ENCODE results near the gene FBLN1. TPM values are rescaled to one million over a fixed set of nuclear protein-coding genes. Genes with fewer than 3 reads are reported as not detected.

FBLN1 gene
- polyA plus RNA-seq, 1 donor, result 135 TPM

GRCh38 chr22:45504373-45505341 is 2.0 kb downstream of the FBLN1 start:
- no peak for DNase-seq (ENCODE audit: low read depth)

DNA sequence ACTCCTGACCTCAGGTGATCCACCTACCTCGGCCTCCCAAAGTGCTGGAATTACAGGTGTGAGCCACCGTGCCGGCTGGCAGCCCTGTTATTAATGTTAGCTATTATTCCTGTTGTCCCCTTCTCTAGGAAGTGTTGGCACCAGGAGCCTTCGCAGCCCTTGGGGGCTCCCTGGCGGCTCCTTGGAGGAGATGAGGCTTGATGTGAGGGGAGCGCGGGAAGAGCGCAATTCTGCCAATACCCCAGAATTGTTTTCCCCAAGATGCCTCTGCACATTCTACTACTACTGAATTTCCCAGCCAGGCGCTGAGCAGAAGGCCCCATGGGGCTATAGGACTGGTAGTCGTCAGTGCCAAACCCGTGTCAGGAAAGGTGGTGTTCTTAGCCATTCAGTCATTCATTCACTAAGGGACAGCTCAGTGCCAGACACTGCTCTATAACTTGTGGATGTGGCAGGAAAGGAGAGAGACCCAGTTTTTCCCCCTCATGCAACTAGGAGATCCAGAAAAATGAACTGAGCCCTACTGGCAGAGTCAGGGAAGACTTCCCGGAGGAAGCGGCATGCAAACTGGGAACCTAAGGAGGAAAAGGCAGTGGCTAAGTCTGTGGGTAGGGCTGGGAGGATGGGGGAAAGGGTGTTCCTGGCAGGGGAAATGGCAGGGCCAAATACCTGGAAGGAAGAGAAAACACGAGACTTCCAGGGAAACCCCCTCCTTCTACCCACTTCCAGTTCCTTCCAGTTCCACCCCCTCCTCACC is 3.5 kb downstream of the FBLN1 start:
- no peak for DNase-seq (ENCODE audit: low read depth)

DNA sequence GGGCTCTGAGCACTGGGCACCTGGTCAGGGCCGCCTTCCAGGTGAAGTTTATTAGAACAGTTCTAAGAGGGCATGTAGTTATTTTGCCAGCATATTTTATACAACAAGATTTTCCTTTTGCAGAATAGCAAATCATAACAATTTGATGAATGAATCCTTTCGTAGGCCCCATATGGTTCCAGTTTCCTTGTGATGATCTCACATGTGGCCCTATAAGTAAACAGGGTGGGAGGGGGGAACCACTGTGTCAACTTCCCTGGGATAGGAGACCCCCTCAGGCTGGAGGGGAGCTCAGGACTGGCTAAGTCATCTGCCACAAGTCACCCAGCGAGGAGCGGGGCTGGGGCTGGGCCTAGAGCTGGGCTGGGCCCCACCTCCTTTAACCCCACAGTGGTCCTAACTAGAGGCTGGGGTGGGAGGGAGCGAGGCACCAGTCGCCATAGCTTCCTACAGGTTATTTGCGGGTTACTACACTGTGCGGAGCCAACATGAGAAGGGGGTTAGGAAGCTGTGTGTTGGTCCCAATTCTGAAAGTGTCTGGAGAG is 4.2 kb downstream of the FBLN1 start:
- DNase-seq (ENCODE audit: low read depth), result no peak

GRCh38 chr22:45507798-45508197 is 5.1 kb downstream of the FBLN1 start:
- DNase-seq (ENCODE audit: low read depth), result no peak

- no peak for DNase-seq (ENCODE audit: low read depth)
Observed at GRCh38 chr22:45508814-45509213, 6.1 kb downstream of the FBLN1 start.

GRCh38 chr22:45510376-45511232 is 7.9 kb downstream of the FBLN1 start:
- DNase-seq (ENCODE audit: low read depth), result no peak

DNA sequence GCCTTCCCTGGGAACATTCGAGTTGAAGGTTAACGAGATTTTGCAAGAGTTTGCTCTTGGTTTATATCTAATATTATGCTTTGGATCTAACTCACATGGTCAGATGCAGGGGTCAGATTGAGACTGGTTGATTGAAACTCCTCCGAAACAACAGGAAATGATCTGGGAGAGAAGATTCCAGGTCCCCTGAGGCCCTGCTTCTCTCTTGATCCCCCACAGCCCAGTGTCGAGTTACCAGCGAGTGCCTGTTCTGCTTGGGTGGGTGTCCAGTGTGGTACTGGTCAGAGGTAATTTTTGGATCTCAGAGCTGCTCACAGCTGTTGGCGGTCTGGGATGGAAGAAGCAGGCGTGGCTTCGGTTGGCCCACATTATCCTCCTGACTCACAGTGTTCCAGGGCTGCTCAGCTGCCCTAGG is 9.2 kb downstream of the FBLN1 start:
- DNase-seq (ENCODE audit: low read depth), result peak; percentile 58

DNA sequence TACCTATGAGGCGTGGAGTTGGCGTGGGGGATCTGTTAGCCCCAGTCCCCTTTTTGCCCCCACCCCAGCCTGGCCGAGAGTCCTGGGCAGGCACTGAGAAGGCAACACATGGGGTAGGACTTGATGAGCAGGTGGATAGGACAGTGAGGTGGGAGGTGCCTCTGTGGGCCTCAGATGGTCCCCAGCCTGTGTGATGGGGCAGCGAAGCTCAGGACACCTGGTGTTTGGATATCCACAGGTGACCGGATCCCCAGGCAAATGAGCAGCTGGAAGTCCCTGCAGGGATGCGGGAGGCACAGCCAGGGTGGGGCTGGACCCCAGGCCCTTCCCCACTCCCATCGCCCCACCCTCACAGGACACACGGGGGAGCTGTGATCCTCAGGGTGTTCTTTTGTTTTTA is 9.7 kb downstream of the FBLN1 start:
- no peak for DNase-seq (ENCODE audit: low read depth)

- no peak for DNase-seq (ENCODE audit: low read depth)
Observed at GRCh38 chr22:45515676-45516075, 13.0 kb downstream of the FBLN1 start.

DNA sequence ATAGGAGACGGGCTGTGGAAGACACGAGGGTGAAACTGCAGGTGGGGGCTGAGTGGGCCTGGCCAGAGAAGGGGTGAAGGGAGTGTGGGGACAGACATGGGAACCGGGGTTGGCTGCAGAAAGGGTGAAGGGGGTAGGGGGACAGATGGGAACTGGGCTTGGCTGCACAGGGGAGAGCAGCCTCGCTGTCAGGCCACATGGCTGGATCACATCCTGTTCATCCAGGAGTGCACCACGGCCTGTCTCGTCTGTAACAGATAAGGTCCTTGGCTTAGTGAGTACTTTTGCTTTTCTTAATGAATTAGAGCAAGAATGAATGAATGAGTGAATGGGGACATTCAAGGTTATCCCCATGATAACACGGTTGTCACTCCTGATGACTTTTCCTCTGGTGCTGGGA is 13.5 kb downstream of the FBLN1 start:
- DNase-seq (ENCODE audit: low read depth), result no peak

DNA sequence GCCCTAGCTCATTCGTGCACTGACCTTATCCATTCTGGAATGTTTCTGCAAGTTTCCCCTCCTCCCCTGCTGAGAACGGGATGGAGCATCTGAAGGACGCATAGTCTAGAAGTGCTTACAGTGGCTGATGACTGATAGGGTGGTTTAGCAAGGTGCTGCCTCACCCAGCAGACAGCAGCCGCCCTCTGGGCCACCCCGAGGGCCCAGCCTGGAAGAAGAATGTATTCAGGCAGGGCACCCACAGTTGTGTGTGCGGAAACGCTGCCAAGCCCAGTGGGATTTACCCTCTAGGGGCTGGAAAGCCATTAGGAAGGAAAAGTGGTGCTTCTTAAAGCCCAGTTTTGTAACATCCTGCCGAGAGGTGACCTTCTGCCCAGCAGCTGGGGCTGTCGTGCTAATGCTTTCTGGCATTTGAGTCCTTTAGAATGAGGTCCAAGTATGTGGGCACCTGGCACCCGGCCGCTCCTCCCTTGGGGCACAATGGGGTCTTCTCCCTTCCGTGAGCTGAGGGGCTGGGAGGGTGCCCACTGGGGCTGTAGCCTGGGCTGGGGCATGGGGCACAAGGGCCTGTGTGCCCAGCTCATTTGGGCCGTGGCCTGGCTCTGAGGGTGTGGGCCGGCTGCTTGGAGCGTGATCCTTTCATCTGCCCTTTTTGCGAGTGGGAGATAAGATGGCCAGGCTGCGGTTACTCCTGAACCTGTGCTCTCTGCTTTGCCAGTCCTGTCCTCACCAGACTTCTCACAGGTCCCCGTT is 14.4 kb downstream of the FBLN1 start:
- no peak for DNase-seq (ENCODE audit: low read depth)

DNA sequence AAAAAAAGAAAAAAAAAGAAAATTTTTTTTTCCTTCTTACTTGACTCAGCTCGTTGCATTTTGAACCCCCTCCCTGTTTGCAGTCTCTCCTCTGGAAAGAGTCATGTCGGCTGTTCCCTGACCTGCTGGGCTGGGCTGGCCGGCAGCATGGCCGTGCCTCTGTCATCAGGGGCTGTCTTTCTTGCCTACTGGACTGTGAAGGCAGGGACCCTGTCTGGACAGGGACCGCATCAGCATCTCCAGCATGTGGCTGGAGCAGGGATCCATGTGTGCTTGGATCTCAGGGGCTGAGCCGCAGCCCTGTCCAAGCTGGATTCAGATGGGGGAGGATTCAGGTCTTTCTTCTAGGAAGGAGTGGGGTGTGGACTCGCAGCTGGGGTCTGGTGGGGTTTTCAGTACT is 15.5 kb downstream of the FBLN1 start:
- DNase-seq (ENCODE audit: low read depth), result no peak

DNA sequence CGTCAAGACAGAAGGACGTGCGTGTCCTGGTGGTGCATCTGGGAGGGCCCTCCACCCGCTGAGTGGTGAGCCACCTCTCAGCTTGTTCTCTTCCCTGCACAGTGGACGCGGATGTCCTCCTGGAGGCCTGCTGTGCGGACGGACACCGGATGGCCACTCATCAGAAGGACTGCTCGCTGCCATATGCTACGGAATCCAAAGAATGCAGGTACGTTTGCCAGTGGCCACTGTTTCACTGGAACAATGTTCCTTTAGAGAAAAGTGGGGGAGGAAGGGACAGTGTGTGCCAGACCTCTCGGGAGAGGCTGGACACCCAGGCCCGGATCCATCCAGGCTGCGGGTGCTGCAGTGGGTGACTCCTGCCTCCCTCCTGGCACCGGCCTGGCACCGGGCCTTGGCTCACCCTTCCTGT is 15.9 kb downstream of the FBLN1 start:
- no peak for DNase-seq (ENCODE audit: low read depth)

DNA sequence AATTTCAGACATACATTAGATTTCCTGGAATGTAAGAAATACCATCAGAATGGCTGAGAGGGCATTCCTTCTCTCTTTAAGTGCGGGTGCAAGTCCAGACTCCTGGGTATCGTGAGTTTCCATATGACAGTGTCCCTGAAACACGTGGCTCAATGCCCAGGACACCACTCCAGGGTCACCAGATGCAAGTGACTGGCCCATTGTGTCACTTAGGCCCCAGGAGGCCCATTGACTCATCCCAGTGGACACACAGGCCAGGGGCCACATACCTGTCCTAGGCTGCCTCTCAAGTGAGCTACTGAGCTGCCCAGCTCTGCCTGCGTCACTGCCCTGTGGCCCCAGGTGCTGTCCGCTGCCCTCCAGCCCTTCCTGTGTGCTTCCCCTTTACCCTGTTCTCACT is 18.5 kb downstream of the FBLN1 start:
- no peak for DNase-seq (ENCODE audit: low read depth)

GRCh38 chr22:45522462-45522861 is 19.8 kb downstream of the FBLN1 start:
- no peak for DNase-seq (ENCODE audit: low read depth)

DNA sequence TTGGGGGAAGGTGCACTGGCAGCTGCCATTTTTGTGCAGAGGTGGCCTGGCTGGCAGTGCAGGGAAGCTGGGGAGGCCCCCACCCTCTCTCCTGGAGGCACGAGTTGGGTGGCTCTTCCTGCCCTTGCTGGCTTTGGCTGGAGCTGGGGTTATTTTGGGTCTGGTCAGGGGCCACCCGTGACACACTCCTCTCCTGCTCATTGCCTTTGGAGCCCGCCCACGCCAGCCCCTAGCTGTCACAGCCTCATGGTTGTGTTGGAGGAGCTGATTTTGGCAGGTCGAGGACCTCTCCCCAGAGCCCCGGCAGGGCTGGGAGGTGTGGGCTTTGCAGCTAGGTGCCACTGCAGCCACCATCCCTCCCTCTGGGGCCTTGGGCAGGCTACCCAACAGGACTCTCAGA is 21.5 kb downstream of the FBLN1 start:
- no peak for DNase-seq (ENCODE audit: low read depth)

GRCh38 chr22:45524966-45525365 is 22.3 kb downstream of the FBLN1 start:
- no peak for DNase-seq (ENCODE audit: low read depth)

- no peak for DNase-seq (ENCODE audit: low read depth)
Observed at GRCh38 chr22:45525480-45525879, 22.8 kb downstream of the FBLN1 start.

DNA sequence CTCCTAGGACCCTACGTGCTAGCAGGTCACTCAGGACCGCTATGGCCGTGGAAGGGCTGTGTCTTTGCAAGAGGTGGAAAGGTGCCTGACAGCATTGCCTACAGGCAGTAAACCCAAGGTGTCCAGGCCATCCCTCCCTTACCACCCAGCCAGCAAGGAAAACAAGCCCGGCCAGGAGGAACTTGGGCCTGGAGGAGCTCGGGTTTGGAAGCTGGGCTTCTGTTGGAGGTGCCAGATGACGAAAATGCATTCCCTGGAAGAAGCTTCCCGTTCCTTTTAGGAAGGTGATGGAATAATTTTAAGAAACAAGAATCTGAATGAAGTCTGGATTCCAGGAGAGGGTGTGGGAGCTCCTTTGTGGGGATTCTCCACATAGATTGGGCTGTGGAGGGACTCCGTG is 23.6 kb downstream of the FBLN1 start:
- DNase-seq (ENCODE audit: low read depth), result no peak

GRCh38 chr22:45526768-45527360 is 24.2 kb downstream of the FBLN1 start:
- DNase-seq (ENCODE audit: low read depth), result no peak
